ENCODE measurements around the gene PILRB. TPM values are rescaled to one million over a fixed set of nuclear protein-coding genes. Genes with fewer than 3 reads are reported as not detected.

The PILRB gene
- total RNA-seq, 1 experiment from 2014 or later = 18.6 TPM

Other genes starting within 250 kb of the PILRB start
- 104 and 106 TPM in 2 replicates for gene TAF6, start 238.8 kb upstream of the PILRB start, total RNA-seq (2014; rRNA removed; shearing (Covaris generic))
- 12.2 and 17.1 TPM in 2 replicates for gene CNPY4, start 238.5 kb upstream of the PILRB start, total RNA-seq (2014; rRNA removed; shearing (Covaris generic))
- 1.1 and 3.5 TPM in 2 replicates for gene MBLAC1, start 231.2 kb upstream of the PILRB start, total RNA-seq (2014; rRNA removed; shearing (Covaris generic))
- gene LAMTOR4, start 209.2 kb upstream of the PILRB start, total RNA-seq (2014; rRNA removed; shearing (Covaris generic)) = 143 and 165 TPM in 2 replicates
- gene TRAPPC14, start 199.4 kb upstream of the PILRB start, total RNA-seq (2014; rRNA removed; shearing (Covaris generic)) = 13.6 and 14.8 TPM in 2 replicates
- 0.73 and 3.1 TPM in 2 replicates for gene GAL3ST4, start 189.5 kb upstream of the PILRB start, total RNA-seq (2014; rRNA removed; shearing (Covaris generic))
- 39.1 and 65.8 TPM in 2 replicates for gene GPC2, start 180.7 kb upstream of the PILRB start, total RNA-seq (2014; rRNA removed; shearing (Covaris generic))
- gene STAG3, start 180.2 kb upstream of the PILRB start, total RNA-seq (2014; rRNA removed; shearing (Covaris generic)) = 2.4 and 10.3 TPM in 2 replicates
- gene PVRIG, start 138.2 kb upstream of the PILRB start, total RNA-seq (2014; rRNA removed; shearing (Covaris generic)) = 0.11 TPM in 1 of 2 replicates, not detected in the other
- not detected in 2 replicates for gene SPDYE3, start 50.4 kb upstream of the PILRB start, total RNA-seq (2014; rRNA removed; shearing (Covaris generic))
- 0.28 and 1.6 TPM in 2 replicates for gene PILRA, start 15.4 kb downstream of the PILRB start, total RNA-seq (2014; rRNA removed; shearing (Covaris generic))
- gene ZCWPW1, start 70.6 kb downstream of the PILRB start, total RNA-seq (2014; rRNA removed; shearing (Covaris generic)) = 0.87 and 1.6 TPM in 2 replicates
- 47.1 and 50.5 TPM in 2 replicates for gene MEPCE, start 71.7 kb downstream of the PILRB start, total RNA-seq (2014; rRNA removed; shearing (Covaris generic))
- 96.6 and 97.8 TPM in 2 replicates for gene PPP1R35, start 78.4 kb downstream of the PILRB start, total RNA-seq (2014; rRNA removed; shearing (Covaris generic))
- 0.11 and 1.1 TPM in 2 replicates for gene SPACDR, start 106.1 kb downstream of the PILRB start, total RNA-seq (2014; rRNA removed; shearing (Covaris generic))
- 31.5 and 35.8 TPM in 2 replicates for gene TSC22D4, start 121.1 kb downstream of the PILRB start, total RNA-seq (2014; rRNA removed; shearing (Covaris generic))
- 4.0 and 5.5 TPM in 2 replicates for gene NYAP1, start 125.8 kb downstream of the PILRB start, total RNA-seq (2014; rRNA removed; shearing (Covaris generic))
- 4.9 and 5.6 TPM in 2 replicates for gene AGFG2, start 181.1 kb downstream of the PILRB start, total RNA-seq (2014; rRNA removed; shearing (Covaris generic))
- 1.3 and 2.4 TPM in 2 replicates for gene SAP25, start 215.8 kb downstream of the PILRB start, total RNA-seq (2014; rRNA removed; shearing (Covaris generic))
- 24.2 and 25.1 TPM in 2 replicates for gene LRCH4, start 228.0 kb downstream of the PILRB start, total RNA-seq (2014; rRNA removed; shearing (Covaris generic))
- gene FBXO24, start 228.2 kb downstream of the PILRB start, total RNA-seq (2014; rRNA removed; shearing (Covaris generic)) = 0.94 and 1.7 TPM in 2 replicates
- 22.5 and 24.1 TPM in 2 replicates for gene PCOLCE, start 244.2 kb downstream of the PILRB start, total RNA-seq (2014; rRNA removed; shearing (Covaris generic))